Measurements from ENCODE around the gene PITPNB.

PITPNB gene

GRCh38 chr22:27809226-27809603 lies 109.8 kb downstream of the PITPNB start:
- peaks cover 12% of the 10 kb centered on the region for H3K4me1 ChIP-seq (ENCODE audit: insufficient read depth, low read length)
- 45% methylated on average over 5 of the region's 5 CpGs for WGBS

GRCh38 chr22:27808451-27809225 lies 110.4 kb downstream of the PITPNB start:
- peaks cover 16% of the 10 kb centered on the region for H3K4me1 ChIP-seq (ENCODE audit: insufficient read depth, low read length)
- H3K36me3 ChIP-seq (ENCODE audit: insufficient read depth, low read length), result no peaks in the 10 kb centered on the region
- H3K9me3 ChIP-seq (ENCODE audit: insufficient read depth, low read depth, low read length), result no peaks in the 10 kb centered on the region
- H3K9ac ChIP-seq (ENCODE audit: low read depth, low read length), result no peak overlapping the region
- H3K27me3 ChIP-seq (ENCODE audit: insufficient read depth, low read length), result peaks cover 8% of the 10 kb centered on the region
- H3K4me3 ChIP-seq (ENCODE audit: low read length), result no peak overlapping the region
- H3K27ac ChIP-seq (ENCODE audit: low read depth, low read length), result no peak overlapping the region
- WGBS, result 67% methylated on average over 18 of the region's 18 CpGs

More at GRCh38 chr22:27809226-27809603, 109.8 kb downstream of the PITPNB start:
- Histone ChIP-seq H3K9me3 (ENCODE audit: insufficient read depth, low read depth, low read length) (no peaks in the 10 kb centered on the region), H3K36me3 (ENCODE audit: insufficient read depth, low read length) (no peaks in the 10 kb centered on the region), H3K27me3 (ENCODE audit: insufficient read depth, low read length) (peaks cover 4% of the 10 kb centered on the region), H3K27ac (ENCODE audit: low read depth, low read length) (no peak overlapping the region), H3K9ac (ENCODE audit: low read depth, low read length) (no peak overlapping the region), H3K4me3 (ENCODE audit: low read length) (no peak overlapping the region)

GRCh38 chr22:27805841-27806240 lies 113.2 kb downstream of the PITPNB start:
- Histone ChIP-seq H3K27me3 (ENCODE audit: insufficient read depth, low read length) (peaks cover 26% of the 10 kb centered on the region), H3K36me3 (ENCODE audit: insufficient read depth, low read length) (no peaks in the 10 kb centered on the region), H3K4me3 (ENCODE audit: low read length) (no peak overlapping the region), H3K27ac (ENCODE audit: low read depth, low read length) (no peak overlapping the region), H3K9me3 (ENCODE audit: insufficient read depth, low read depth, low read length) (no peaks in the 10 kb centered on the region), H3K4me1 (ENCODE audit: insufficient read depth, low read length) (peaks cover 26% of the 10 kb centered on the region), H3K9ac (ENCODE audit: low read depth, low read length) (no peak overlapping the region)
- WGBS, result 89% methylated on average over 7 of the region's 7 CpGs

GRCh38 chr22:27804470-27805297 lies 114.4 kb downstream of the PITPNB start:
- H3K27me3 ChIP-seq (ENCODE audit: insufficient read depth, low read length), result peaks cover 37% of the 10 kb centered on the region
- H3K27ac ChIP-seq (ENCODE audit: low read depth, low read length), result no peak overlapping the region
- peaks cover 22% of the 10 kb centered on the region for H3K4me1 ChIP-seq (ENCODE audit: insufficient read depth, low read length)
- 21% methylated on average over 31 of the region's 31 CpGs for WGBS
- H3K36me3 ChIP-seq (ENCODE audit: insufficient read depth, low read length), result no peaks in the 10 kb centered on the region
- H3K4me3 ChIP-seq (ENCODE audit: low read length), result no peak overlapping the region
- no peak overlapping the region for H3K9ac ChIP-seq (ENCODE audit: low read depth, low read length)
- no peaks in the 10 kb centered on the region for H3K9me3 ChIP-seq (ENCODE audit: insufficient read depth, low read depth, low read length)

- WGBS, result 41% methylated on average over 11 of the region's 11 CpGs
- Histone ChIP-seq H3K27ac (ENCODE audit: low read depth, low read length) (no peak overlapping the region), H3K9ac (ENCODE audit: low read depth, low read length) (no peak overlapping the region), H3K36me3 (ENCODE audit: insufficient read depth, low read length) (no peaks in the 10 kb centered on the region), H3K27me3 (ENCODE audit: insufficient read depth, low read length) (peaks cover 45% of the 10 kb centered on the region), H3K9me3 (ENCODE audit: insufficient read depth, low read depth, low read length) (no peaks in the 10 kb centered on the region), H3K4me1 (ENCODE audit: insufficient read depth, low read length) (peaks cover 26% of the 10 kb centered on the region), H3K4me3 (ENCODE audit: low read length) (no peak overlapping the region)
These were observed 115.1 kb downstream of the PITPNB start for GRCh38 chr22:27803841-27804415.

GRCh38 chr22:27802346-27803073 lies 116.5 kb downstream of the PITPNB start:
- WGBS, result 5% methylated on average over 34 of the region's 35 CpGs
- no peaks in the 10 kb centered on the region for H3K9me3 ChIP-seq (ENCODE audit: insufficient read depth, low read depth, low read length)
- H3K9ac ChIP-seq (ENCODE audit: low read depth, low read length), result peak overlapping the region; percentile 73
- H3K27me3 ChIP-seq (ENCODE audit: insufficient read depth, low read length), result peaks cover 59% of the 10 kb centered on the region
- no peaks in the 10 kb centered on the region for H3K36me3 ChIP-seq (ENCODE audit: insufficient read depth, low read length)
- H3K4me3 ChIP-seq (ENCODE audit: low read length), result peak overlapping the region; percentile 75
- H3K4me1 ChIP-seq (ENCODE audit: insufficient read depth, low read length), result peaks cover 27% of the 10 kb centered on the region
- peak overlapping the region; percentile 48; the same call in 1 of the 2 replicates for H3K27ac ChIP-seq (ENCODE audit: low read depth, low read length)

All from HUES64 (cell line).